GM23338 (cell line): ENCODE measurements around the gene C7orf25. TPM values are rescaled to one million over a fixed set of nuclear protein-coding genes. Genes with fewer than 3 reads are reported as not detected.
"Not testable (repeated sequence)": the region's sequence is repeated elsewhere in the genome, so short reads cannot be mapped to it uniquely, and the experiment has no call there.

Experiments used
- ATAC-seq: fragments of 200-7000 bp; cut with Tn5 transposase; 3 replicates; pipeline ENCODE4 v1.9.1; 2020
- DNase-seq: peaks from one replicate; pipeline ENCODE4 v3.0.0-alpha.2; 2015; ENCODE audit warnings: low spot score
- H2AFZ ChIP-seq: fragments of 200-600 bp; sonication (generic); 2 replicates; pipeline ENCODE4 v1.8.0; 2016; ENCODE audit warnings: antibody characterized with exemption, mild to moderate bottlenecking, moderate library complexity
- H3F3A ChIP-seq: fragments of 200-600 bp; sonication (generic); replicated peaks from 2 replicates; pipeline ENCODE4 v1.8.0; 2017; ENCODE audit warnings: antibody characterized with exemption, mixed run types, low read depth
- H3K27ac ChIP-seq: fragments of 200-600 bp; sonication (generic); 2 replicates; pipeline ENCODE4 v1.6.1; 2016; ENCODE audit warnings: low read depth
- H3K27me3 ChIP-seq: fragments of 200-600 bp; sonication (generic); 2 replicates; pipeline ENCODE4 v1.8.0; 2016; ENCODE audit warnings: mild to moderate bottlenecking, mixed run types, moderate library complexity; ENCODE audit not compliant: insufficient read depth
- H3K36me3 ChIP-seq: fragments of 200-600 bp; sonication (generic); 2 replicates; pipeline ENCODE4 v1.8.0; 2016; ENCODE audit warnings: mild to moderate bottlenecking; ENCODE audit not compliant: insufficient read depth
- H3K4me1 ChIP-seq: fragments of 200-600 bp; sonication (generic); 2 replicates; pipeline ENCODE4 v1.8.0; 2016; ENCODE audit warnings: mild to moderate bottlenecking, moderate library complexity; ENCODE audit not compliant: insufficient read depth
- H3K4me2 ChIP-seq: fragments of 200-600 bp; sonication (generic); 2 replicates; pipeline ENCODE4 v1.7.1; 2017; ENCODE audit warnings: mixed run types
- H3K4me3 ChIP-seq: fragments of 200-600 bp; sonication (generic); 2 replicates; pipeline ENCODE4 v1.6.1; 2016; ENCODE audit warnings: mixed run types
- H3K79me2 ChIP-seq: fragments of 200-600 bp; sonication (generic); replicated peaks from 2 replicates; pipeline ENCODE4 v1.8.0; 2017; ENCODE audit warnings: mild to moderate bottlenecking; ENCODE audit not compliant: insufficient read depth
- H3K9me2 ChIP-seq: fragments of 200-600 bp; sonication (generic); 2 replicates; pipeline ENCODE4 v1.8.0; 2017; ENCODE audit not compliant: insufficient read depth
- H4K20me1 ChIP-seq: fragments of 200-600 bp; sonication (generic); replicated peaks from 2 replicates; pipeline ENCODE4 v1.8.0; 2017; ENCODE audit warnings: mild to moderate bottlenecking; ENCODE audit not compliant: insufficient read depth
- H3K27ac Mint-ChIP-seq: 2 replicates; pipeline ENCODE4 v1.8.0; 2020; ENCODE audit warnings: inconsistent platforms, mild to moderate bottlenecking, moderate library complexity, mixed read lengths
- H3K27me3 Mint-ChIP-seq: 3 replicates; pipeline ENCODE4 v1.8.0; 2022; ENCODE audit warnings: low read depth, mild to moderate bottlenecking, moderate library complexity, mixed read lengths, inconsistent platforms; ENCODE audit not compliant: insufficient read depth, poor library complexity
- H3K36me3 Mint-ChIP-seq: 3 replicates; pipeline ENCODE4 v1.8.0; 2021; ENCODE audit warnings: low read depth, mild to moderate bottlenecking, inconsistent platforms, moderate library complexity, mixed read lengths
- H3K4me1 Mint-ChIP-seq: 3 replicates; pipeline ENCODE4 v1.8.0; 2020; ENCODE audit warnings: mild to moderate bottlenecking, inconsistent platforms, mixed read lengths
- H3K4me3 Mint-ChIP-seq: 3 replicates; pipeline ENCODE4 v1.8.0; 2021; ENCODE audit warnings: moderate library complexity, mild to moderate bottlenecking, inconsistent platforms, mixed read lengths
- H3K9me3 Mint-ChIP-seq: 3 replicates; pipeline ENCODE4 v1.8.0; 2020; ENCODE audit warnings: moderate library complexity, mild to moderate bottlenecking, inconsistent platforms, mixed read lengths
- CREB1 ChIP-seq: fragments of 250-450 bp; sonication (Bioruptor Pico); IDR thresholded peaks from 2 replicates; pipeline ENCODE4 v1.5.0; 2020; ENCODE audit warnings: low read depth, mild to moderate bottlenecking, moderate library complexity
- CTCF ChIP-seq, 2 experiments: fragments of 200-600 bp in 1 of 2; sonication (generic) in 1 of 2; conservative IDR thresholded peaks; 2 replicates each; pipeline versions ENCODE4 v1.5.1 to v1.6.1; 2016 to 2017; ENCODE audit warnings: antibody characterized with exemption in 2 of 2, low read depth in 2 of 2, mild to moderate bottlenecking in 2 of 2, moderate library complexity in 1 of 2
- ETS1 ChIP-seq: IDR thresholded peaks from 2 replicates; pipeline ENCODE4 v1.6.1; 2016; ENCODE audit warnings: antibody characterized with exemption
- JUNB ChIP-seq: IDR thresholded peaks from one replicate; pipeline ENCODE4 v1.6.1; 2016; ENCODE audit warnings: antibody characterized with exemption; ENCODE audit not compliant: unreplicated experiment
- POLR2AphosphoS5 ChIP-seq: IDR thresholded peaks from 2 replicates; pipeline ENCODE4 v1.6.1; 2016; ENCODE audit warnings: antibody characterized with exemption, low read depth
- polyA plus RNA-seq: library from polyadenylated mRNA; unstranded; fragments of >200 nt; fragmentation: Nextera tagmentation; extraction: Ambion mirVana; gene quantifications from 2 replicates; pipeline ENCODE4 v1.2.1, GENCODE V29; 2016
- total RNA-seq: library from RNA; depleted of rRNA; stranded (reverse); fragments of >200 nt; shearing (Covaris generic); gene quantifications from 2 replicates; pipeline ENCODE4 v1.2.3, GENCODE V29; 2014

Gene C7orf25
- total and polyA plus RNA-seq, 2 experiments from 2014 or later = 1.7 to 8.7 TPM

- TF ChIP-seq CREB1 (CRISPR knock-in tag) (no peak), ETS1 (no peak), JUNB (no peak)
- Mint-ChIP-seq H3K9me3 (0 out of 3 replicates have a peak, but pooled peaks cover 2% of the 10 kb centered on the region), H3K36me3 (peaks cover 9% of the 10 kb centered on the region; the same call in 2 of the 3 replicates), H3K27ac (no peak overlapping the region), H3K27me3 (peaks cover 10% of the 10 kb centered on the region), H3K4me3 (peak overlapping the region; percentile 83), H3K4me1 (peaks cover 20% of the 10 kb centered on the region)
- Histone ChIP-seq H3K4me3 (peak overlapping the region; percentile 80), H4K20me1 (no peaks in the 10 kb centered on the region), H3K27me3 (no peaks in the 10 kb centered on the region), H3K79me2 (no peaks in the 10 kb centered on the region), H2AFZ (no peak overlapping the region), H3K4me1 (peaks cover 25% of the 10 kb centered on the region), H3K4me2 (peak overlapping the region; percentile 93), H3K36me3 (no peaks in the 10 kb centered on the region), H3K9me2 (no peaks in the 10 kb centered on the region; the same call in 1 of the 2 replicates), H3F3A (peaks cover 6% of the 10 kb centered on the region; the same call in 1 of the 2 replicates), H3K27ac (no peak overlapping the region)
- no peak for ATAC-seq
- no peak for DNase-seq
These were observed 24.9 kb downstream of the C7orf25 start for GRCh38 chr7:42886893-42887505.

GRCh38 chr7:42886129-42886528 is 25.7 kb downstream of the C7orf25 start:
- H3K27me3 ChIP-seq = no peaks in the 10 kb centered on the region
- peaks cover 6% of the 10 kb centered on the region; the same call in 1 of the 2 replicates for H3F3A ChIP-seq
- H3K4me2 ChIP-seq = no peak overlapping the region
- H3K79me2 ChIP-seq = no peaks in the 10 kb centered on the region
- TF ChIP-seq CTCF (conservative IDR thresholded peaks at IDR 0.05; ENCODE audit: low read depth in 2 of 2) (peak; percentile 47 to 71), CREB1 (CRISPR knock-in tag) (no peak), POLR2AphosphoS5 (no peak)
- no peak overlapping the region for H2AFZ ChIP-seq
- Mint-ChIP-seq H3K4me1 (peaks cover 20% of the 10 kb centered on the region), H3K27ac (no peak overlapping the region), H3K36me3 (peaks cover 9% of the 10 kb centered on the region; the same call in 2 of the 3 replicates), H3K9me3 (peaks cover 4% of the 10 kb centered on the region; the same call in 1 of the 3 replicates), H3K4me3 (no peak overlapping the region), H3K27me3 (peaks cover 12% of the 10 kb centered on the region)
- H3K27ac ChIP-seq = no peak overlapping the region
- no peaks in the 10 kb centered on the region for H3K9me2 ChIP-seq
- peaks cover 28% of the 10 kb centered on the region for H3K4me1 ChIP-seq
- no peak for ATAC-seq
- no peaks in the 10 kb centered on the region for H4K20me1 ChIP-seq
- H3K4me3 ChIP-seq = no peak overlapping the region
- DNase-seq = peak; percentile 47
- no peaks in the 10 kb centered on the region for H3K36me3 ChIP-seq

GRCh38 chr7:42885183-42885582 is 26.7 kb downstream of the C7orf25 start:
- H3K9me3 Mint-ChIP-seq, DNase-seq, H3K4me2 ChIP-seq, ATAC-seq, H3K36me3 Mint-ChIP-seq, H3K27ac Mint-ChIP-seq, H4K20me1 ChIP-seq, H3K36me3 ChIP-seq, H3F3A ChIP-seq, H3K4me3 Mint-ChIP-seq, H3K9me2 ChIP-seq, H3K79me2 ChIP-seq, H3K4me3 ChIP-seq, H3K27me3 ChIP-seq, H2AFZ ChIP-seq, H3K27ac ChIP-seq: not testable (repeated sequence)
- H3K4me1 ChIP-seq = peaks cover 31% of the 10 kb centered on the region
- Mint-ChIP-seq H3K27me3 (peaks cover 12% of the 10 kb centered on the region), H3K4me1 (peaks cover 23% of the 10 kb centered on the region)
